Mucosa of descending colon (tissue), 3 donors: ENCODE measurements around the gene TMX4. TPM values are rescaled to one million over a fixed set of nuclear protein-coding genes. Genes with fewer than 3 reads are reported as not detected.
"Not testable (repeated sequence)": the region's sequence is repeated elsewhere in the genome, so short reads cannot be mapped to it uniquely, and the experiment has no call there.

ENCODE experiments used
- ATAC-seq: fragments of 200-7000 bp; cut with Tn5 transposase; one replicate; pipeline ENCODE4 v1.9.1; 2020; ENCODE audit warnings: mild to moderate bottlenecking, moderate library complexity
- DNase-seq, 3 donors: peaks; one replicate each; pipeline ENCODE4 v3.0.0-alpha.2; 2020
- H3K36me3 ChIP-seq: fragments of 200-600 bp; one replicate; pipeline ENCODE4 v1.8.0; 2021; ENCODE audit warnings: low read depth, mild to moderate bottlenecking
- H3K4me1 ChIP-seq: fragments of 200-600 bp; one replicate; pipeline ENCODE4 v1.8.0; 2021; ENCODE audit warnings: low read depth, mild to moderate bottlenecking
- H3K4me3 ChIP-seq: fragments of 200-600 bp; one replicate; pipeline ENCODE4 v1.8.0; 2021; ENCODE audit warnings: mild to moderate bottlenecking
- H3K9me3 ChIP-seq: fragments of 200-600 bp; one replicate; pipeline ENCODE4 v1.8.0; 2021; ENCODE audit warnings: mild to moderate bottlenecking
- CTCF ChIP-seq: fragments of 200-600 bp; IDR thresholded peaks from one replicate; pipeline ENCODE4 v1.8.0; 2022; ENCODE audit warnings: antibody characterized with exemption, mild to moderate bottlenecking
- intact Hi-C, 2 donors: fragments of 100-400 bp; cut with DNase I in 1 of 2; cut with micrococcal nuclease in 1 of 2; formaldehyde crosslinking; loops; one replicate each; pipeline versions ENCODE4 v1.11.0 to v1.11.1; 2022; cut with DNase I, micrococcal nuclease
- total RNA-seq, 3 donors: library from RNA; stranded (reverse); fragmentation: NEBNext Ultra II Directional in 2 of 3; extraction: Animal tissue kit (Norgen Biotek cat#: 25700) in 2 of 3; gene quantifications; one replicate each; pipeline versions ENCODE4 v1.2.1 to v1.2.4, GENCODE V29; 2021 to 2023
- donor health status: DM: no; HTN: no; CAD: no; lungs with moderate emphysema.
- donor health status: DM: no; HTN: no; CAD: no.
- donor health status: DM: no; HTN: yes; CAD: no.

Gene TMX4
- total RNA-seq, 3 donors from 2014 or later = 20.4 to 91.6 (median 26.5) TPM

- DNase-seq (no peak), ATAC-seq (no peak)
- Histone ChIP-seq H3K9me3 (no peaks in the 10 kb centered on the region), H3K4me1 (no peaks in the 10 kb centered on the region), H3K36me3 (no peaks in the 10 kb centered on the region), H3K4me3 (no peak overlapping the region)
- TF ChIP-seq CTCF = no peak
- intact Hi-C loops = no loop called here
Measured at GRCh38 chr20:7967199-7967844, 52.2 kb downstream of the TMX4 start.

GRCh38 chr20:7966176-7966575 is 53.4 kb downstream of the TMX4 start:
- no peak for ATAC-seq
- Histone ChIP-seq H3K9me3 (no peaks in the 10 kb centered on the region), H3K36me3 (no peaks in the 10 kb centered on the region), H3K4me3 (no peak overlapping the region), H3K4me1 (no peaks in the 10 kb centered on the region)
- intact Hi-C loops = no loop called here
- TF ChIP-seq CTCF = no peak
- DNase-seq = no peak

GRCh38 chr20:7959484-7959883 is 60.1 kb downstream of the TMX4 start:
- ATAC-seq (no peak), DNase-seq (no peak)
- H3K4me1 ChIP-seq = no peaks in the 10 kb centered on the region
- no peak overlapping the region for H3K4me3 ChIP-seq
- H3K36me3 ChIP-seq = no peaks in the 10 kb centered on the region
- no peaks in the 10 kb centered on the region for H3K9me3 ChIP-seq
- intact Hi-C loops = no loop called here
- TF ChIP-seq CTCF = no peak

- ATAC-seq, H3K9me3 ChIP-seq, intact Hi-C loops, H3K4me1 ChIP-seq, DNase-seq, H3K36me3 ChIP-seq, H3K4me3 ChIP-seq: not testable (repeated sequence)
Measured at GRCh38 chr20:7956561-7956960, 63.0 kb downstream of the TMX4 start.

- ATAC-seq = no peak
- Histone ChIP-seq H3K4me1 (no peaks in the 10 kb centered on the region), H3K4me3 (no peak overlapping the region), H3K36me3 (no peaks in the 10 kb centered on the region), H3K9me3 (no peaks in the 10 kb centered on the region)
- no peak for DNase-seq
- no peak for TF ChIP-seq CTCF
- intact Hi-C loops = no loop called here
Measured at GRCh38 chr20:7950387-7950786, 69.2 kb downstream of the TMX4 start.

- intact Hi-C loops = no loop called here
- ATAC-seq = no peak
- no peak overlapping the region for H3K4me3 ChIP-seq
- no peaks in the 10 kb centered on the region for H3K4me1 ChIP-seq
- no peaks in the 10 kb centered on the region for H3K36me3 ChIP-seq
- TF ChIP-seq CTCF = no peak
- no peak for DNase-seq
- H3K9me3 ChIP-seq = no peaks in the 10 kb centered on the region
Measured at GRCh38 chr20:7943891-7944290, 75.7 kb downstream of the TMX4 start.
